DND-41 (cell line): ENCODE measurements around the gene TMPRSS6.
A peak's percentile ranks its signal among the peaks of the same experiment; 100 is the strongest.

Source experiments
- ATAC-seq: fragments of 200-7000 bp; cut with Tn5 transposase; 3 replicates; pipeline ENCODE4 v1.9.1; 2021; ENCODE audit warnings: low read depth; ENCODE audit not compliant: insufficient read depth
- DNase-seq: peaks from one replicate; pipeline ENCODE4 v3.0.0-alpha.2; 2020
- H2AFZ ChIP-seq: 2 replicates; pipeline ENCODE4 v1.6.0; 2012; ENCODE audit warnings: low read depth, low read length
- H3K27ac ChIP-seq: 2 replicates; pipeline ENCODE4 v1.5.1; 2012; ENCODE audit warnings: low read length, inconsistent platforms
- H3K27me3 ChIP-seq: fragments of 200-600 bp; sonication (generic); 2 replicates; pipeline ENCODE4 v1.6.0; 2012; ENCODE audit warnings: low read length, mild to moderate bottlenecking, inconsistent platforms; ENCODE audit not compliant: insufficient read depth, poor library complexity
- H3K36me3 ChIP-seq: 2 replicates; pipeline ENCODE4 v1.5.1; 2012; ENCODE audit warnings: low read length, inconsistent platforms; ENCODE audit not compliant: insufficient read depth
- H3K4me1 ChIP-seq: 2 replicates; pipeline ENCODE4 v1.5.1; 2012; ENCODE audit warnings: mild to moderate bottlenecking, low read length; ENCODE audit not compliant: insufficient read depth
- H3K4me2 ChIP-seq: 2 replicates; pipeline ENCODE4 v1.6.0; 2012; ENCODE audit warnings: mild to moderate bottlenecking, moderate library complexity, low read length, inconsistent platforms; ENCODE audit not compliant: insufficient read depth
- H3K4me3 ChIP-seq, 2 experiments: fragments of 200-600 bp in 1 of 2; shearing (Covaris generic) in 1 of 2; 2 replicates each; pipeline ENCODE4 v1.5.1; 2012 to 2016; ENCODE audit warnings: inconsistent platforms in 2 of 2, low read length in 2 of 2, mild to moderate bottlenecking in 2 of 2, low read depth in 1 of 2, moderate library complexity in 1 of 2
- H3K79me2 ChIP-seq: 2 replicates; pipeline ENCODE4 v1.6.0; 2012; ENCODE audit warnings: low read length, inconsistent platforms; ENCODE audit not compliant: insufficient read depth
- H3K9ac ChIP-seq: 2 replicates; pipeline ENCODE4 v1.6.0; 2012; ENCODE audit warnings: low read depth, mild to moderate bottlenecking, inconsistent platforms, low read length, moderate library complexity
- H3K9me3 ChIP-seq: 2 replicates; pipeline ENCODE4 v1.5.1; 2012; ENCODE audit warnings: low read length, moderate library complexity, mild to moderate bottlenecking, inconsistent platforms; ENCODE audit not compliant: insufficient read depth, severe bottlenecking
- H4K20me1 ChIP-seq: 2 replicates; pipeline ENCODE4 v1.6.0; 2012; ENCODE audit warnings: low read length; ENCODE audit not compliant: insufficient read depth
- EZH2 ChIP-seq: IDR thresholded peaks from 3 replicates; pipeline ENCODE4 v1.6.1; 2012; ENCODE audit warnings: borderline replicate concordance, low read depth, mild to moderate bottlenecking, moderate library complexity, low read length, inconsistent platforms; ENCODE audit not compliant: severe bottlenecking
- TF ChIP-seq, protein P1 (sequence below): IDR thresholded peaks from 2 replicates; pipeline ENCODE4 v1.5.1; 2012; ENCODE audit warnings: borderline replicate concordance, low read length, moderate library complexity, mild to moderate bottlenecking; ENCODE audit not compliant: poor library complexity, severe bottlenecking; ENCODE audit errors: extremely low read depth

TMPRSS6 gene

DNA sequence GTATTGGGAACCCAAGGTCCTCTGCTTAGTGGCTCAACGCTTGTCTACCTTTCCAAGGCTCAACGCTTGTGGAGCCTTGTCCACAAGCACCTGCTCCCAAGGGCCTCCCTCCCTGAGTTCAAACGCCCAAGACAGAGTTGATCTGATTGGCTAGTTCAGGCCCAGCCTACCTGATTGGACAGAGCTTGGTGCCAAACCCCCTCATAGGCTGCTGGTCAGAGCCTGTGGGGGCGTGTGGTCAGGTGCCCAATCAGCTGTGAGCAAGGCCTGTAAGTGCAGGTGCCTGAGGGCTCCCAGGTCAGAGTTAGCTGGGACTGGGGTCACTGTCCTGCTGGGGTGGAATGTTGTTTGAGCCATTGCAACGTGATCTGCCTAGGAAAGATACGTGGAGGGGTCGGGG lies 16.9 kb upstream of the TMPRSS6 start:
- no peaks in the 10 kb centered on the region for H3K9me3 ChIP-seq
- no peaks in the 10 kb centered on the region for H4K20me1 ChIP-seq
- TF ChIP-seq, protein P1, sequence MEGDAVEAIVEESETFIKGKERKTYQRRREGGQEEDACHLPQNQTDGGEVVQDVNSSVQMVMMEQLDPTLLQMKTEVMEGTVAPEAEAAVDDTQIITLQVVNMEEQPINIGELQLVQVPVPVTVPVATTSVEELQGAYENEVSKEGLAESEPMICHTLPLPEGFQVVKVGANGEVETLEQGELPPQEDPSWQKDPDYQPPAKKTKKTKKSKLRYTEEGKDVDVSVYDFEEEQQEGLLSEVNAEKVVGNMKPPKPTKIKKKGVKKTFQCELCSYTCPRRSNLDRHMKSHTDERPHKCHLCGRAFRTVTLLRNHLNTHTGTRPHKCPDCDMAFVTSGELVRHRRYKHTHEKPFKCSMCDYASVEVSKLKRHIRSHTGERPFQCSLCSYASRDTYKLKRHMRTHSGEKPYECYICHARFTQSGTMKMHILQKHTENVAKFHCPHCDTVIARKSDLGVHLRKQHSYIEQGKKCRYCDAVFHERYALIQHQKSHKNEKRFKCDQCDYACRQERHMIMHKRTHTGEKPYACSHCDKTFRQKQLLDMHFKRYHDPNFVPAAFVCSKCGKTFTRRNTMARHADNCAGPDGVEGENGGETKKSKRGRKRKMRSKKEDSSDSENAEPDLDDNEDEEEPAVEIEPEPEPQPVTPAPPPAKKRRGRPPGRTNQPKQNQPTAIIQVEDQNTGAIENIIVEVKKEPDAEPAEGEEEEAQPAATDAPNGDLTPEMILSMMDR = no peak
- no peak for TF ChIP-seq EZH2
- peaks cover 20% of the 10 kb centered on the region for H3K4me1 ChIP-seq
- no peaks in the 10 kb centered on the region for H3K79me2 ChIP-seq
- H2AFZ ChIP-seq = no peak overlapping the region
- DNase-seq (no peak), ATAC-seq (no peak)
- H3K36me3 ChIP-seq = no peaks in the 10 kb centered on the region
- H3K9ac ChIP-seq = no peak overlapping the region
- no peak overlapping the region for H3K27ac ChIP-seq
- H3K4me2 ChIP-seq = no peak overlapping the region
- no peaks in the 10 kb centered on the region for H3K27me3 ChIP-seq
- no peak overlapping the region for H3K4me3 ChIP-seq

DNA sequence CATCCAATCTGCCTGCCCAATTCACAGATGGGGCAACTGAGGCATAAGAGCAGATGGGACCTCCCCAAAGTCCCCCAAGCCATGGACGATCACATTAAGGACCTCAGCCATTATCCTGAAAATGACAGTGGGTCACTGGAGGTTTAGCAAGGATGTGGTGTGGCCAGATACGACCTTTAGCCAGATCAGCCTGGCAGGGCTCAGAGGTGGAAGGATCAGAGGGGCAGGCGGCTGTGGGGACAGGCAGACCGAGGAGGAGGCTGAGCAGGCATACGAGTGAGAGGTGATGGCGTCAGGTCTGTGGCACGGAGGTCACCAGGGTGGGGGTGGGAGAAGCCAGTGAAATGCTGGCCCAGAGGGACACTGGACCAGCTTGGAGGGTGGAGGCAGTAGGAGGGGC lies 14.1 kb upstream of the TMPRSS6 start:
- TF ChIP-seq EZH2 = no peak
- TF ChIP-seq, protein P1 = no peak
- no peak overlapping the region for H3K4me3 ChIP-seq
- H2AFZ ChIP-seq = no peak overlapping the region
- H3K79me2 ChIP-seq = no peaks in the 10 kb centered on the region
- DNase-seq = no peak
- no peak overlapping the region for H3K4me2 ChIP-seq
- no peaks in the 10 kb centered on the region for H4K20me1 ChIP-seq
- no peaks in the 10 kb centered on the region for H3K9me3 ChIP-seq
- no peak overlapping the region for H3K9ac ChIP-seq
- peaks cover 25% of the 10 kb centered on the region for H3K4me1 ChIP-seq
- H3K27me3 ChIP-seq = no peaks in the 10 kb centered on the region
- H3K27ac ChIP-seq = peak overlapping the region; percentile 95
- no peaks in the 10 kb centered on the region for H3K36me3 ChIP-seq
- ATAC-seq = no peak

DNA sequence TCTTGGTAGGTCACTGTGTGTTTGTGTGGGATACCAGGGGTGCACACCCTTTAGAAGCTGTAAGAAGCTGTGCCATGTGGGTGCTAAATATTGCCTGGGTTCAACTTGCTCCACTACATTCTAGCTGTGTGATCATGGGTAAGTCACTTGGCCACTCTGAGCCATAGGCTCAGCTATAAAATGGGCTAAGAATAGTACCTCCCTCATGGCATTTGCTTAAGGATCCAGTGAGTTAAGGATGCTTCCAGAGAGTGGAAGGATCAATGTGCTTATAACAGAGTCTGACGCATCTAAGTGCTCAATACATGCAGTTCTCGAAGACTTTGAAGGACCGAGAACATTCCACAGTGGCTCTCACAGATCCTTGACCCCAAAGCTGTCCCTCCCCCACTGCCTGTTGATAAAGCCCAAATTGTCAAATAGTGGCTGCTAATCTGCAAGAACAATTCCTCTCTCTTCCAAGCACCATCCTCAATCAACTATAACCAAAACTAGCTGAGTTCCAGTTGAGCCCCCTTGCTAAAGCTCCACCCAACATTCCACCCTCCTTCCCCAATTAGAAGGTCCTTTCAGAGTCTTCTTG lies 13.2 kb upstream of the TMPRSS6 start:
- ATAC-seq = no peak; the same call in 2 of the 3 replicates
- peak overlapping the region; percentile 84 for H2AFZ ChIP-seq

More for the DNA sequence above, 13.2 kb upstream of the TMPRSS6 start:
- Histone ChIP-seq H3K79me2 (no peaks in the 10 kb centered on the region), H3K27ac (peak overlapping the region; percentile 95), H3K4me1 (peaks cover 25% of the 10 kb centered on the region), H3K27me3 (no peaks in the 10 kb centered on the region), H3K36me3 (no peaks in the 10 kb centered on the region), H3K4me3 (peak overlapping the region in 1 of 2 experiments; percentile 31; a peak in 1 of 4 replicates), H4K20me1 (no peaks in the 10 kb centered on the region), H3K9ac (peak overlapping the region; percentile 57), H3K9me3 (no peaks in the 10 kb centered on the region), H3K4me2 (peak overlapping the region; percentile 70)
- TF ChIP-seq, protein P1 = no peak
- no peak for TF ChIP-seq EZH2
- DNase-seq = no peak
